Astrocyte of the cerebellum (primary cell): Measurements from ENCODE around the gene BEAN1.

ENCODE experiments used
- DNase-seq: peaks from one replicate; pipeline ENCODE4 v3.0.0-alpha.2; 2011; ENCODE audit warnings: low read depth
- H3K4me3 ChIP-seq: 2 replicates; pipeline ENCODE4 v1.5.1; 2011; ENCODE audit warnings: mild to moderate bottlenecking, low read depth, low read length, moderate library complexity
- CTCF ChIP-seq: IDR thresholded peaks from 2 replicates; pipeline ENCODE4 v1.5.1; 2012; ENCODE audit warnings: low read length, low read depth, moderate library complexity, mild to moderate bottlenecking; ENCODE audit errors: missing control alignments
- in situ Hi-C: cut with HindIII; loops from 2 replicates; pipeline ENCODE4 v1.10.0; 2017; ENCODE audit warnings: low sequenced_read_pairs

The BEAN1 gene

GRCh38 chr16:66520406-66521170, 93.5 kb downstream of the BEAN1 start:
- H3K4me3 ChIP-seq = no peak overlapping the region
- no peak for DNase-seq
- in situ Hi-C loops = no loop called here
- TF ChIP-seq CTCF = no peak

GRCh38 chr16:66521252-66521713, 94.2 kb downstream of the BEAN1 start:
- DNase-seq = no peak
- TF ChIP-seq CTCF = no peak
- in situ Hi-C loops = no loop called here
- H3K4me3 ChIP-seq = no peak overlapping the region

GRCh38 chr16:66521951-66522771, 95.1 kb downstream of the BEAN1 start:
- in situ Hi-C loops = no loop called here
- H3K4me3 ChIP-seq = no peak overlapping the region
- TF ChIP-seq CTCF = no peak
- peak; percentile 94 for DNase-seq

- in situ Hi-C loops = no loop called here
- TF ChIP-seq CTCF = no peak
- no peak for DNase-seq
- H3K4me3 ChIP-seq = no peak overlapping the region
Observed at GRCh38 chr16:66522816-66523590, 95.9 kb downstream of the BEAN1 start.

GRCh38 chr16:66523861-66524354, 96.8 kb downstream of the BEAN1 start:
- in situ Hi-C loops = no loop called here
- DNase-seq = no peak
- no peak for TF ChIP-seq CTCF
- H3K4me3 ChIP-seq = no peak overlapping the region

- TF ChIP-seq CTCF = no peak
- DNase-seq = no peak
- no peak overlapping the region for H3K4me3 ChIP-seq
- in situ Hi-C loops = no loop called here
Observed at GRCh38 chr16:66524601-66525164, 97.6 kb downstream of the BEAN1 start.
